DMS 273 (cell line): ENCODE measurements around the gene GALNT2.

ENCODE experiments used
- DNase-seq: peaks from one replicate; lab custom pipeline; 2025; ENCODE audit not compliant: unreplicated experiment; lab: John Stamatoyannopoulos, UW

The GALNT2 gene

DNA sequence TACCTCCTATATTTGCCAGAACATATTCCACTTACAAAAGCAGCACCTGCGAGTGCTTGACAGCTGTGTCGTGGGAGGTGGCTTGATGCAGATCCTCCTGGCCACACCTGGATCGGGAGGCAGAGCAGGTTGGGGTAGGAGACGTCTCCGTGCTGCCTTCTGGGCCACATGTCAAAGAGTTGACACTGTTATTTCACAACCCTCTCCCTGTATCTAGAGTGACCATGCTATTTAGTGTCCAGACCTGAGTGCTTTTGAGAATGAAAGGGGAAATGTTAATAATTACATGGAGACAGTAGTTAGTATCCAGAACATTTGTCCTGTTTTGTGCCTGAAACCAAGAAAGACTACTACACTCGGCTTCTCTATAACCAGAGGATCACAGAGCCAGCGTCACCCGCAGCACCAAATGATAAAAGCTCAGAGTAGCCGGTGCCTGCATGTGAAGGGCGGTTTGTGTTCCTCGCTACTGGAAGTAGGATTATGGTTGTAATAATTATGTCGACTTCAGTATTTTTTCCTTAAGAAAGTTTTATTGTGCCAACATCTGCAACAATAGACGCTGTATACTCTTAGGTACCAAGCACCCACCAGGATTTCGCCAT lies 77.1 kb downstream of the GALNT2 start:
- DNase-seq: no peak

DNA sequence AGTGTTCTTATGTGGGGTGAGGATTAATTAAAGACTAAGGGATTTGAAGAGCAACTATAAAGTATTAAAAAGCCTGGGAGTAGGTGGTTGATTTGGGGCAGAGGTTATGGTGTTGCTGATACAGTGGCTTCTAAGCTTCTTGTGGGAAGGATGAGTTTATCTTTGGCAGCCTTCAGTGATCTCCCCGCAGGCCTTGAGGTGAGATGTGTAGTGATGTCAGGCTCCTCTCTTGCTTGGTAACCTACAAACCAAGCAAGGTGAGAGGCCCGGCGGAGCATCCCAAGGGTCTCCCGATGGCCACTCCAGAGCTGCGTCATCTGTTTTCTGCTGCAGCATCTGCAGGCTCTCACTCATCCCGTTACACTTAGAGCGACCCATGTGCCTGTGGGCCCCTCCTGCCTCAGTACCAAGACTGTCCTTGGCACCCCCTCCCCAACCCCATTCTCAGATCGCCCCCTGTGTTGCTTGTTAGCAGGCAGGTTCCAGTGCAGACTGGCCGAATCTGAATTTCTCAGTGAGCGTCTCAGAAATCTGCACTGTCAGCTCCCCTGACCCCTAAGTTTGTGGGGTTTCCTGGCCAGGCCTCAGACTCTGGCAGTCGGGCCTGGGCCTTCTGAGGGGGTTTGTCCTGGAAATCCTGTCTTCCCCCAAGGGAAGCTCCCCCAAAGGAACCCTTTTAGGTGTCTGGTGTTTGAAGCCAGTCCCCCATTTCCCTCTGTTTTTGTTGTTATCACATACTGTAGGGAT lies 77.9 kb downstream of the GALNT2 start:
- no peak for DNase-seq

DNA sequence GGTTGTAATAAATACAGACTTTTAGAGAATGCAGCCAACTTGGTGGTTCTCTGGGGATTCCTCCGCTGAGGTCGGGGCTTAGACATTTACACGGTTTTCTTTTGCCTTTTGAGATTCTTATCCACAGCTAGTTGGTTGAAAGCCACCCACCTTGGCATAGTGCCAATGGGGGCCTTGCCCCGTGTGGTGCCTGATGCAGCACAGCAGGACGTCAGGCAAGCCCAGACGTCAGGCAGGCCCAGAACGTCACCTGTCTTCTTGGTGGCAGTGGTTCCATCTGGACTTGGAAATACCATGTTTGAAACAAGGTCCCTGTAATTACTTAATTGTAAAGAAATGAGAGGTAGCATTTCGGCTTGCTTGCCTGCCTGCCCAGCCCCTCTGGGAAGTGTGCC lies 78.5 kb downstream of the GALNT2 start:
- DNase-seq: peak; percentile 82

DNA sequence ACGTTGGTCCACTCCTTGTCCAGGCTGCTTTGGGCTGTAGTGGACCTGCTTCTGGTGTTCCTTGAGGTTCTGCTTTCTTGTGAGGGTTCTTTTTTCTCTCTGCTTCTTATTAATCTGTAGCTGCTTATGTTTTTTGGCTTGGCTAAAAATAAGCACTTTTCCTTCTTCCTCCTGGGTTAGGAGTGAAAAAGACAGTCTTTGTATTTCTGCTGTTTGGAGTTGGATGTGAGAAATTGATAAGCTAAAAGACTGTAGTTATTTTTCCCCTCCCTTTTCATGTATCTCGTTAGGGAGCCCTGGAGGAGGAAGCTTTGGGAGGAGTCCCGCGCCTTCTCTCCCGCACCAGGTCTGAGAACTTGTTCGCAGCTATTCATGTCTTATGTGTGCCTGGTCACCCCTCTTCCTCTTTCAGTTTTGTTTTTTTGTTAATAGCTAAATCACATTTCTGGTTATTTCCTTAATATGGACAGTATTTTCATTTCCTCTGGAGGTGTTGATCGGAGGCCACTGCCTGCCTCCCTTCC lies 79.0 kb downstream of the GALNT2 start:
- DNase-seq: no peak

DNA sequence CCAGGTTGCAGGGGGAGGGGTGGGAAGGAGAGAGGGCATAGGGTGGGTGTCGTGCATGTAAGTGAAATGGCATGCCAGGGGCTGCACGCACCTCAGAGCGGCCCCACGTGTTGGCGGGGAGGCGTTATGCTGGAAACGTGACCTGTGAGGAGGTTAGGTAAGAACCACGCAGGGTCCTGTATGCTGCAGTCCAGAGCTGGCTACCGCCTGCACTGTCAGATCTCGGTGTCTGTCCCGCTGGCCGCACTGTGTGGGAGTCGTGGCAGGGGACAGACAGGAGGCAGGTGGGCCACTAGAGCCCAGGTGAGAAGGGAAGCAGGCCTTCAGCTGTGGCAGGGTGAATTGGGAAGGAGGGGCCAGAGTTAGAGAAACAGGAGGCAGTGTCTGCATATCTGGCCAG lies 79.7 kb downstream of the GALNT2 start:
- DNase-seq: no peak

DNA sequence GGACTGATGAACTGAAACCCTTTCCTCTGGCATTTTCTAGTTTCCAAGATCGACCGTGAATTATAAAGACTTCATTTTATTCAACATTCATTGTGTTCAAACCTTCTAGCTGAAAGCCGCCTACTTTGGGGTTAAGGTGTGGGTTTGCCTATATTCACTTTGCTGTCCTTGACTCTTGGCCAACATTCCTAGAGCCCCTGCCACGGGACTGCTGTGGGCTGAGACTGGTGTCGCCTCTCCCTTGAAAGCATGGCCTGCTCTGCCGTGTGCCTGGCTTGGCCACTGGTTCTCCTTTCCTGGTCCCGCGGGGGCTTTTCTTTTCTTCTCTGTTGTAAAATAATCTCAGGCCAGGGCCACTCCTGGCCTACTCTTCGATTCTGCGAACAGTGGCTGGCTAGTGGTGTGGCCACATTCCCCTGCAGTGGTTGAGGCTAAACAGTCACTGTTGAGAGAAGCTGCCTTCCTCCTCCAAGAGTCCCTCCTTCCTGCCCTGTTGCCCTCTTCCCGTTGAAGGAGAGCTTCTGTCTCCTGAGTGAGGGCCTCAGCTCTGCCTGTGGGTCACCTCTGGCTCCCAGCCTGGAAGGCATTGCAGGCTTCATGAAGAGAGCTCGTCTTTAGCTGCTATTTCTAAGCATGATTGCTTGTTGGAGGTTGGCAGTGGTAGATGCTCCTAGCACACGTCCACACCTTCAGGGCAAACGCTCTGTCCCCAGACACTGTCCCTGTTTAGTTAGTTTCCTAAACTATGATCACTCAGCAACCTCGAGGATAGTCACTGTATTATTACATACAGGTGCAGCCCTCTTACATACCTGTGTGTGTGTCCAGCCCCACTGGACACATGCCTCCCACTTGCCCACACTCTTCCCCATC lies 80.5 kb downstream of the GALNT2 start:
- DNase-seq: no peak

DNA sequence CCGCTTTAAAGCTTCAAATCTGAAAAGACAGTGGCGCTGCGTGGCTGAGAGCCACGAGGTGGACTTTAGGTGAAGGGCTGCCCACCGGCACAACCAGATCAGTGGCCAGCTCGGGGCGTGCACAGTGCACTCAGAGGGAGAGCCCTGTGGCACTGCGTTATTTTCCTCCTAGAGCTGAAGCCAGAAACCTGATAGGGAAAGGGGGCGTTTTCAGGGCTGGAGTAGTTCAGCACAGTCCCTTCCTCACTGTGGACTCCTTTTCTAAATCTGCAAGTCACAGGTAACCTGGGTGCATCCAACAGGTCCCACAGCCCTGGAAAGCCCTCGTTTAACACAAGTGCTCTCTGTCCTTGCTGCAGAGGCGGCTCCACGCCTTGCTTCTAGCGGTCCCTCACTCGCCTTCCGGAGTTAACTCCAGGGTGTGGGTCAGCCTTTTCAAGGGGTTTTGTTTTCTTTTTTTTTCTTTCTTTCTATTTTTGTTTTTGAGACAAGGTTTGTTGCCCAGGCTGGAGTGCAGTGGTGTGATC lies 81.2 kb downstream of the GALNT2 start:
- no peak for DNase-seq

DNA sequence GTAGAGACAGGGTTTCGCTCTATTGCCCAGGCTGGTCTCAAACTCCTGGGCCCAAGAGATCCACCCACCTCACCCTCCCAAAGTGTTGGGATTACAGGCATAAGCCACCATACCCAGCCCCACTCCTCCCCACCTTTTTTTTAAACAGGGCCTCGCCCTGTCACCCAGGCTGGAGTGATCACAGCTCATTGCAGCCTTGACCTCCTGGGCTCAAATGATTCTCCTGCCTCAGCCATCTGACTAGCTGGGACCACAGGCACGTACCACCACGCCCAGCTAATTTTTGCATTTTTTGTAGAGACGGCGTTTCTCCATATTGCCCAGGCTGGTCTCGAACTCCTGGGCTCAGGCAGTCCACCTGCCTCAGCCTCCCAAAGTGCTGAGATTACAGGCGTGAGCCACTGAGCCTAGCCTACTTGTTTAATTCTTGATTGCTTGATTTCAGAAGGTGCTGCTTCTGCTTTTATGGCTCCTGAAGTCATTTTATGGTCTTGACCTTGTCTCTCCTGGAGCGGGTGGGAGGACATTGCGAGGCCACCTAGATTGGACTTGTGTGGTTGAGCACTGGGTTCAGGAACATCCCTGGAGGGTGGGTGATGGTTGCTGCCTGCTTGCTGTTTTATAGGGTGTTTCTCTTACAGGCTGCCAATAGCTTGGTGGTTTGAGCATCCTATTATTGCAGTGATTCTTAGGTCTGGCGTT lies 81.9 kb downstream of the GALNT2 start:
- DNase-seq: no peak

DNA sequence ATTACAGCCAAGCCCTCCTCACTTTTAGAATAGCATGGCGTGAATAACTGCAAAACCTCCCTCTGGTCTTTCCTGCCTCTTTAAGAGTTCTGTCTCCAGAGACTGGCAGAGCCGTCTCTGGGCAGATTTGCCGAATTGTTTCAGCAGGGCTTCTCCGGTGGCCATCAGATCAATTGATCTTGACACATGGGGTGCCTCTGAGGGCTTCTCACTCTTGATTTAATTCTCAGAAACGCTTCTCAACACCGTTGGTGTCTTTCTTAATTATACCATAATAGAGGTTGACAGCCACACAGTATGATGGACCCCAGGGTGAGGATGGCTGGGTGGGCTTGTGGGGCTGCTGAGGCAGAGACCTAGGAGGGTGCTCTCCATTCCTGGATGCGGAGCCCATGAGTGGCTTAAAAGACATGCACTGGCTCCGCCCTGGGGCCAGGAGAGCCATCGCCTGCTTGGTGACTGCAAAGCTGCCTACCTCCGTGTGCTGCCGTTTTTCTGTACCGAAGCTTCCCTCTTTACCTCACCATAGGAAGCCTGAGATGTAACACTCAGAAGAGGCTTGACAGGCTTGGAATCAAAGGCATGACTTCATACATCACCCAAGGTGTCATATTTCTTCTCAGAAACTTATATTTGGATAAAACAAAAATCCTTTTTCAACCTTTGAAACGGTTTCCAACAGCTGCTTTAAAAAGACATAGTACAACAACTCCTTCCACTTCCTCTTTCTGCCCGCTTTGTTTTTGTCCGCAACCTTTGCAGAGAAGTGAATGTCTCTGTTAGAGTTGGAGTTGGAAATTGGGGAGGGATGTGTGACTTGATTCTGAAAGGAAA lies 82.9 kb downstream of the GALNT2 start:
- DNase-seq: no peak

DNA sequence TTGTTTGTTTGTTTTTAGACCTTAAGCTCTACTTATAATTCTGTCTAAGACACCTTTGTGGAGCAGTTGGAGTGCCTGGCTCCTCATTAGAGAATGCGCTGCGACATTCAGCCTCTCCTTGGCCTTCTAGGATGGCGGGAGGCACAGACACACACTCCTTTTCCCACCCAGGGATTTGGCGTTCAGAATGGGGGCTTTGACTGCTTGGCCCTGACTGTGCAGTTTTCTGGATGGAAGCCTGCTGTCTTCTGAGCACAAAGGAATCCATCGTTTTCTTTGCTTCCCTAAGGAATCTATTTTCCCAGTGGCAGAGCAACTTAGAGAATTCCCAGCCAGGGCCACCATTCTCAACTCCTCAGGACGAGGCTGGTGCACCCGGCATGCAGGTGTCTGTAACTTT lies 83.6 kb downstream of the GALNT2 start:
- DNase-seq: no peak

DNA sequence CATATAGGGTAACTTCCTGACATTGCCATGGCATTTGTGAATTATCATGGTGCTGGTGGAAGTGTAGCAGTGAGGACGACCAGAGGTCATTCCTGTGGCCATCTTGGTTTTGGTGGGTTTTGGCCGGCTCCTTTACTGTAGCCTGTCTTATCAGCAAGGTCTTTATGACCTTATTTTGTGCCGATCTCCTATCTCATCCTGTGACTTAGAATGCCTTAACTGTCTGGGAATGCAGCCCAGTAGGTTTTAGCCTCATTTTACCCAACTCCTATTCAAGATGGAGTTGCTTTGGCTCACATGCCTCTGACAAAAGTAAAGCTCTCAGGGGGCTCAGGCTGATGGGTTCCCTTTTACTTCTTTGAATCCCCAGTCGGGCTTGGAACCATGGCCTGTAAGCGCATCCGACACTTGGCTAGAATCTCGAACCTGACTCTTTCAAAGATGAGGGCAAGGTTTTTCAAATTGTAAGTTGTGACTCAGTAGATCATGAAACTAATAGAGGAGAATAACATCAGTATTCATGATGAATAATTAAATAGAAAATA lies 85.0 kb downstream of the GALNT2 start:
- no peak for DNase-seq

DNA sequence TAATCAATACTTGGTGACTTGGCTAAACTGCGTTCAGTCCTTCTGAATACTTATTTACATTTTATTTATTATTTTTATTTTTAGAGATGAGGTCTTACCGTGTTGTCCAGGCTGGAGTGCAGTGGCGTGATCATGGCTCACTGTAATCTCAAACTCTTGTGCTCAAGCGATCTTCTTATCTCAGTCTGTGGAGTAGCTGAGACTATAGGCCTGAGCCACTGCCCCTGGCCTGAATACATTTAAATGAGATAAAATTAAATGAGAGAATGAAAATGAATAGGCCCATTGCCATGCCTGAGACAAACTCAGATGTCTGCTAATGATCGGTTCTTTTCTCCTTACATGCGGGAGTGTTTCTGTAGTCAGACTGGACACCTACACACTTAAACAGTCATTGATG lies 86.0 kb downstream of the GALNT2 start:
- no peak for DNase-seq

DNA sequence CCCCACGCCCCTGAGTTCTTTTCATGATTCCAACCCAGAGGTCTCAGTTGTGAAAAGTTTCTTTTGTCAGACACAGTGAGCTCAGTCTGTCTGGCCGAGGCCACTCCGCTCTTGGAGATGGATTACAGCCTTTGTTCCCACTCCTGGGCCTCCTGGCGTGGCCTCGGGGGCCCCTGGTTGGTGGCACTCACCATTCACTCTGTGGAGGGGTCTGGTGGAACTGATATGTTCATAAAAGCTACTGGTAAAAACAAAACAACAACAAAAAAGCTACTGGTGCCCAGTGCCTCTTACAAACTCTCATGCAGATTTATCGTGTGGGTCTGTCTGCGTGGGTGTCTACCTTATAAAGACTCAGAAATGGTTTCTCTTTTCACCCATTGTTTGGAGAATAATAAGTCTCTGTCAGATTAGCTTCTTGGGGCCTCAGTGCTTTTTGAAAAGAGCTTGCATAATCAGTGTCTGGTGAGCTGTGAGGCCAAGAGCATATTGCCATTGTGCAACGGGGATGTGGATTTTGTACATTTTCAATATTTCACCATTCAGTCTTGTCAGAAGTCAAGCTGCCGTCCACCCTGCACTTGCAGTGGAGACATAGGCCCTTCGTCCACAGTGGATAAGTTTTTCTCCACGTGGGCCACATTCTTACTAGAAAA lies 86.7 kb downstream of the GALNT2 start:
- DNase-seq: no peak

DNA sequence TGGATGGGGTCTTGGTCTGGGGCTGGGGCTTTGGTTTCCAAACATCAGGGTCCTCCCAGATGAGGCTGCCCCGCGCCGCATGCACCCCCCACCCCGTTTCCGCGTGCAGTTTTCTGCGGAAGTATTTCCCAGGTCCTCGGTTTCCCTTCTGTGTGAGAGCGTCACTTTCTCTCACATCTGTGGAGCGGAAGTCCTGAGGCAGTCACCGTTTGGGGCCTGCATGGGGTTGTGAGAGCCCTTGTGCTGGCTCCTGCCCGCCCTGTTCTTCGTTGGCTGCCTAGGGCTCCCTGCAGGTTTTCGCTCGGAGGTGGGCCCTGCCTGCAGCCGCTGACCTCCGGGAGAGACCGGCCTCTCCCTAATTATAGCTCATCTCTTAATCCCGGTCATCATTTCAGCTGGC lies 88.0 kb downstream of the GALNT2 start:
- no peak for DNase-seq

DNA sequence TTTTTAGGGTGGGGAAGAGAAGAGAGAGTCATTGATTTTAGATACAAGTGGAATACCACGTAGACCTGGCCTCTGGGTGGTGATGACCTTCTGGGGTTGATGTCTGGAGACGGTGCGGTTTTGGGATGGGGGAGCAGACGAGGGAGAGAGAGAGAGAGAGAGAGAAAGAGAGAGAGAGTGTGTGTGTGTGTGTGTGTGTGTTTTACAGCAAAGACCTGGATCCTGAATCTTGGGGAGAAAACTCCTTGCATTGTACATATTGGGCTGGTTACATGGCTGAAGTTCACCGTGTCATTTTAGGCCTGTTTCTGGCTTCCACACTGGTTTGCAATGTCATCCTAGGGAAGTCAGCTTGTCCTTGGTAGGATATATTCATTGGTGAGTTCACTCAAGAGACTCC lies 89.0 kb downstream of the GALNT2 start:
- DNase-seq: no peak

DNA sequence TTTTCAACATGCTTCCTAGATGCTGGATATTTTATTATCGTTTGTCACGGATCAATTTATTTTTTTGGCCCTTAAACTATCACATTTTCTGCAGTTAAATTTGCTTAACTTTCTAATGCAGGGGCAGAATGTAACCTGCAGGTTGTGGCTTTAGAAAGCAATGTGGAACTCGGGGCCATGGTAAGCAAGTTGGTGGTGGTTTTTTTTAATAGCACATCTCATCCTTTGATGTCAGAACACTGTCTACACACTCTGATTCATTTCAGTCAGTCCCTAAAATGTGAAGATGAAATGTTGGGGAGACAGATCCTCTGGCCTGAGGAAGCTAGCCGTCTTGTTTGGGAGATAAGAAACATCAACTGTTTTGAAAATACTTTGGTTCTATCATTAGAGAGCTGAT lies 89.5 kb downstream of the GALNT2 start:
- no peak for DNase-seq

DNA sequence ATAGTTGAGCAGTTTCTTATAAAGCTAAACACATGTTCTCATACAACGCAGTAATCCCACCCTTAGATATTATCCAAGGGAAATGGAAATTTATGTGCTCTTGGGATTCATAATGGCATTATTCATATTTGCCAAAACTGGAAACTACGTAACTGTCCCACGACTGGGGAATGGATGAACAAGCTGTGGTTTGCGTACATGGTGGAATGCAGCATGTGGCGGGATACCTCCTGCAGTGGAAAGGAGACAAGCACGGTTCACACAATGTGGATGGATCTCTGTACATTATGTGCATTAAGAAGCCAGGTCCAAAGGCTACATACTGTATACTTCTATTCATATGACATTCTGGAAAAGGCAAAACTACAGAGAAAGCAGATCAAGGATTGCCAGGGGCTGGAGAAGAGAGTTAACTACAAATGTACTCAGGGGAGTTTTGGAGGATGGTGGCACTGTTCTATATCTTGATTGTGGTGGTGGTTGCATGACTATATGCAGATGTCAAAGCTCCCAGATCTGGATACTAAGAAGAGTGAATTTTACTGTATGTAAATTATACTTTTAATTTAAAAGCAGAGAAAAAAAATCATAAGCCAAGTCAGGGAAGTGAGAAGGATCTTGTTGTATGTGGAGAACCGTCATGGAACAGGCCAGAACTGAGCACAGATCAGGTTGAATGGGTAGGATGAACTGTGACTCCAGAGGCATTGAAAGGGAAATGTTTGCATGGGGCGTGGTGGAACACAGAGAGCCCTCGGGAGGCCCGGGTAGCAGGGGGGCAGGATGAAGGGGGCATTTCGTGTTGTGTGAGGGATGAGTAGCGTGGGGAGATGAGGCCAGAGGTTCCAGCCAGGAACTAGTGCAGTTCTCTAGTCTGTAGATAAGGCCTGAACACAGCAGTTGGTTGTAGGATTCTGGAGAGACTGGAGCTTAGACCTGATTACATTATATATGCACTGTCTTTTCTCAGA lies 90.7 kb downstream of the GALNT2 start:
- no peak for DNase-seq
